WI38 (cell line): ENCODE data around the gene ZNF280A.
"Not testable (repeated sequence)": the region's sequence is repeated elsewhere in the genome, so short reads cannot be mapped to it uniquely, and the experiment has no call there.

Source experiments
- H3K4me3 ChIP-seq: 2 replicates; pipeline ENCODE4 v1.5.1; 2011; ENCODE audit warnings: low read depth, mild to moderate bottlenecking, control low read depth, low read length
- CTCF ChIP-seq: IDR thresholded peaks from 2 replicates; pipeline ENCODE4 v1.5.1; 2012; ENCODE audit warnings: low read depth, mild to moderate bottlenecking, control low read depth, low read length

Gene ZNF280A

GRCh38 chr22:22521631-22522030 is 1.6 kb upstream of the ZNF280A start:
- TF ChIP-seq CTCF, result no peak
- H3K4me3 ChIP-seq, result no peak overlapping the region

- no peak for TF ChIP-seq CTCF
Measured at GRCh38 chr22:22520667-22521602, 865 bp upstream of the ZNF280A start.

GRCh38 chr22:22519591-22519990 is 479 bp downstream of the ZNF280A start:
- H3K4me3 ChIP-seq, result no peak overlapping the region
- TF ChIP-seq CTCF, result no peak

More at GRCh38 chr22:22520667-22521602, 865 bp upstream of the ZNF280A start:
- H3K4me3 ChIP-seq, result no peak overlapping the region

GRCh38 chr22:22516992-22517391 is 3.1 kb downstream of the ZNF280A start:
- H3K4me3 ChIP-seq, result no peak overlapping the region
- TF ChIP-seq CTCF, result no peak

GRCh38 chr22:22515890-22516289 is 4.2 kb downstream of the ZNF280A start:
- no peak overlapping the region for H3K4me3 ChIP-seq
- TF ChIP-seq CTCF, result no peak

GRCh38 chr22:22514431-22514830 is 5.6 kb downstream of the ZNF280A start:
- not testable (repeated sequence) for H3K4me3 ChIP-seq

- no peak for TF ChIP-seq CTCF
- no peak overlapping the region for H3K4me3 ChIP-seq
Measured at GRCh38 chr22:22513619-22514018, 6.5 kb downstream of the ZNF280A start.
